Effector memory CD8-positive, alpha-beta T cell (primary cell): ENCODE results near the gene KL.
A peak's percentile ranks its signal among the peaks of the same experiment; 100 is the strongest.

Experiments used
- ATAC-seq: fragments of 150-1000 bp; cut with Tn5 transposase; replicated peaks from 2 replicates; pipeline ENCODE4 v1.10.0; 2021; ENCODE audit warnings: mild to moderate bottlenecking, moderate library complexity
- DNase-seq, 3 experiments: peaks; one replicate each; pipeline ENCODE4 v3.0.0; 2021
- H3K27ac Mint-ChIP-seq, 2 donors: one replicate each; pipeline ENCODE4 v1.8.0; 2022; ENCODE audit warnings: mild to moderate bottlenecking in 2 of 2, mixed read lengths in 2 of 2, moderate library complexity in 2 of 2
- H3K27me3 Mint-ChIP-seq, 2 donors: one replicate each; pipeline ENCODE4 v1.8.0; 2022; ENCODE audit warnings: mixed read lengths in 2 of 2
- H3K36me3 Mint-ChIP-seq: one replicate; pipeline ENCODE4 v1.8.0; 2022; ENCODE audit warnings: mild to moderate bottlenecking, moderate library complexity, mixed read lengths; ENCODE audit not compliant: insufficient read depth
- H3K4me1 Mint-ChIP-seq, 2 donors: one replicate each; pipeline ENCODE4 v1.8.0; 2022; ENCODE audit warnings: low read depth in 2 of 2, mixed read lengths in 2 of 2
- H3K4me3 Mint-ChIP-seq, 2 donors: one replicate each; pipeline ENCODE4 v1.8.0; 2022; ENCODE audit warnings: mild to moderate bottlenecking in 2 of 2, mixed read lengths in 2 of 2, moderate library complexity in 2 of 2
- H3K9me3 Mint-ChIP-seq, 2 donors: one replicate each; pipeline ENCODE4 v1.8.0; 2022; ENCODE audit warnings: mixed read lengths in 2 of 2
- total RNA-seq, 9 experiments: gene quantifications; one replicate each; lab custom pipeline; 2026; lab: John Stamatoyannopoulos, UW

KL gene
- total RNA-seq, result 0 to 0.45 (median 0.20) reads per million in 9 experiments

DNA sequence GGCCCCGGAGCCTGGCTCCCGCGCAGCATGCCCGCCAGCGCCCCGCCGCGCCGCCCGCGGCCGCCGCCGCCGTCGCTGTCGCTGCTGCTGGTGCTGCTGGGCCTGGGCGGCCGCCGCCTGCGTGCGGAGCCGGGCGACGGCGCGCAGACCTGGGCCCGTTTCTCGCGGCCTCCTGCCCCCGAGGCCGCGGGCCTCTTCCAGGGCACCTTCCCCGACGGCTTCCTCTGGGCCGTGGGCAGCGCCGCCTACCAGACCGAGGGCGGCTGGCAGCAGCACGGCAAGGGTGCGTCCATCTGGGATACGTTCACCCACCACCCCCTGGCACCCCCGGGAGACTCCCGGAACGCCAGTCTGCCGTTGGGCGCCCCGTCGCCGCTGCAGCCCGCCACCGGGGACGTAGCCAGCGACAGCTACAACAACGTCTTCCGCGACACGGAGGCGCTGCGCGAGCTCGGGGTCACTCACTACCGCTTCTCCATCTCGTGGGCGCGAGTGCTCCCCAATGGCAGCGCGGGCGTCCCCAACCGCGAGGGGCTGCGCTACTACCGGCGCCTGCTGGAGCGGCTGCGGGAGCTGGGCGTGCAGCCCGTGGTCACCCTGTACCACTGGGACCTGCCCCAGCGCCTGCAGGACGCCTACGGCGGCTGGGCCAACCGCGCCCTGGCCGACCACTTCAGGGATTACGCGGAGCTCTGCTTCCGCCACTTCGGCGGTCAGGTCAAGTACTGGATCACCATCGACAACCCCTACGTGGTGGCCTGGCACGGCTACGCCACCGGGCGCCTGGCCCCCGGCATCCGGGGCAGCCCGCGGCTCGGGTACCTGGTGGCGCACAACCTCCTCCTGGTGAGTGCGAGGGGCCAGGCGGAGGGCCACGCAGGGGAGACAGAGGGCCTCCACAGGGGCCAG, at the start of gene KL:
Gene KL (plus strand): TSS at position 10 of the 909 bp plus-strand sequence. CDS start 18 bp downstream, at position 28.
- Mint-ChIP-seq H3K4me3 (peak within 1 kb of the TSS; percentile 52 to 64), H3K9me3 (peaks cover 0 to 7% of the 10 kb centered on the region in 2 donors), H3K36me3 (no peaks in the 10 kb centered on the region), H3K27ac (no peak within 1 kb of the TSS), H3K4me1 (peaks cover 7 to 9% of the 10 kb centered on the region in 2 donors), H3K27me3 (peaks cover 60 to 86% of the 10 kb centered on the region in 2 donors)
- DNase-seq (peak in 1 of 3 experiments; percentile 2), ATAC-seq (peak; percentile 28)

GRCh38 chr13:32967584-32968182, 48.5 kb upstream of the KL start:
- Mint-ChIP-seq H3K4me1 (no peaks in the 10 kb centered on the region), H3K4me3 (no peak overlapping the region), H3K27ac (no peak overlapping the region), H3K36me3 (peaks cover 3% of the 10 kb centered on the region), H3K27me3 (peaks cover 0 to 10% of the 10 kb centered on the region in 2 donors), H3K9me3 (no peaks in the 10 kb centered on the region)
- ATAC-seq (no peak), DNase-seq (no peak)

DNA sequence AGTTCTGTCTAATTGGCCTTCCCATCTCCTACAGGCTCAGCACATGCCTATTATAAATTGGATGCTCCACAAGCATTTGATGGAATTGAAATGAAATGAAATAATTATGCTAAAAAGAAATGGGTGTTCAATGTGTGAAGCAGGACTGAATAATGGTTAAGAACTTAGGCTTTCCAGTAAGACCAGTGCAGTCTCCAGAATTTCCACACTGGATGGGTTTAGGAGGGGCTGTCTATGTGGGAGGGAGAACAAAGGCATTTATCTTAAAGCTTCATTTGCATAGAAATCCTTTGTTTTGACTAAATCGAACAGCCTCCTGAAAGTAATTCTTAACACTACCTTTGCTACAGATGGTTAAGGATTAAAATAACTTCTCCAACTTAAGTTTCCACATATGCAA, 47.9 kb upstream of the KL start:
- no peaks in the 10 kb centered on the region for H3K9me3 Mint-ChIP-seq
- H3K27ac Mint-ChIP-seq, result no peak overlapping the region
- DNase-seq, result no peak
- no peaks in the 10 kb centered on the region for H3K4me1 Mint-ChIP-seq
- peaks cover 0 to 10% of the 10 kb centered on the region in 2 donors for H3K27me3 Mint-ChIP-seq
- H3K4me3 Mint-ChIP-seq, result no peak overlapping the region
- ATAC-seq, result no peak
- H3K36me3 Mint-ChIP-seq, result peaks cover 3% of the 10 kb centered on the region

GRCh38 chr13:32968793-32969192, 47.4 kb upstream of the KL start:
- Mint-ChIP-seq H3K36me3 (peaks cover 3% of the 10 kb centered on the region), H3K4me1 (no peaks in the 10 kb centered on the region), H3K27me3 (peaks cover 0 to 10% of the 10 kb centered on the region in 2 donors), H3K4me3 (no peak overlapping the region), H3K27ac (no peak overlapping the region), H3K9me3 (no peaks in the 10 kb centered on the region)
- DNase-seq (no peak), ATAC-seq (no peak)

- no peak overlapping the region for H3K27ac Mint-ChIP-seq
- no peaks in the 10 kb centered on the region for H3K9me3 Mint-ChIP-seq
- peaks cover 0 to 10% of the 10 kb centered on the region in 2 donors for H3K27me3 Mint-ChIP-seq
- no peak for ATAC-seq
- no peaks in the 10 kb centered on the region for H3K4me1 Mint-ChIP-seq
- no peak overlapping the region for H3K4me3 Mint-ChIP-seq
- H3K36me3 Mint-ChIP-seq, result peaks cover 3% of the 10 kb centered on the region
- no peak for DNase-seq
Measured at GRCh38 chr13:32969516-32969941, 46.7 kb upstream of the KL start.

DNA sequence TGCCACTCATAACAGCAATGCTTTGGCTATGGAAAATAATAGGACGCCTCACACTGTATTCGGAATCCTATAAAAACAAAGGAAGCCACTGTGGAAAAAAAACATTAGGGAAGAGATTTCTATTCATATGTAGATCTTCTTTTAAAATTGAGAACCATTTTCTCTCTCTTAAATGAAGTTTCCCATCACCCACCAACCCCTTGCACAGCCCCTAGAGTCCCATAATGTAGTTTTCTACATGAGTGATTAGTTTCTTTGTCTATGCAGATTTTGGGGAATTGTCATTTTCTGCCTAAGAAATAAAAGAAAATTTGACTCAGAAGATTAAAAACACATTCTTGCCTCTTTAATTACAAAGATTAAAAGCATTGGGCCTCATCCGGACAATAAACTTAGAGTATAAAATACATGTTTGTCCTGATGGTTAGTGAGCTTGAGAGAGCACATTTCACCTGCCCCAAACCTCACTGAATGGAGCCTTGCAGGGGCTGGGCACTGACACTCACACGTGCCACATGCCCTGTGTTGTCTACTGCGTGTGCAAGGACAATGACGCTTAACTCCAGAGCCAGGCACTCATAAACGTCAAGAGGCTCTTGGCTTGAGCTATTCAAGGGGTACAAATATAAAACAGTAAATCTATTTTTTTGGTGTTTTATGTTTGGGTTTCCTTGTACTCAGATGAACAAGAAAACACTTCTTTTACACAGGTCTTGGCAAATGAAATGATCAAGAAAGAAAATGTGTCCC, 40.0 kb upstream of the KL start:
- DNase-seq (no peak), ATAC-seq (no peak)
- H3K4me1 Mint-ChIP-seq, result no peaks in the 10 kb centered on the region
- no peak overlapping the region for H3K4me3 Mint-ChIP-seq
- peaks cover 6 to 9% of the 10 kb centered on the region in 2 donors for H3K27me3 Mint-ChIP-seq
- H3K36me3 Mint-ChIP-seq, result peaks cover 1% of the 10 kb centered on the region
- no peak overlapping the region for H3K27ac Mint-ChIP-seq
- peaks cover 0 to 2% of the 10 kb centered on the region in 2 donors for H3K9me3 Mint-ChIP-seq

DNA sequence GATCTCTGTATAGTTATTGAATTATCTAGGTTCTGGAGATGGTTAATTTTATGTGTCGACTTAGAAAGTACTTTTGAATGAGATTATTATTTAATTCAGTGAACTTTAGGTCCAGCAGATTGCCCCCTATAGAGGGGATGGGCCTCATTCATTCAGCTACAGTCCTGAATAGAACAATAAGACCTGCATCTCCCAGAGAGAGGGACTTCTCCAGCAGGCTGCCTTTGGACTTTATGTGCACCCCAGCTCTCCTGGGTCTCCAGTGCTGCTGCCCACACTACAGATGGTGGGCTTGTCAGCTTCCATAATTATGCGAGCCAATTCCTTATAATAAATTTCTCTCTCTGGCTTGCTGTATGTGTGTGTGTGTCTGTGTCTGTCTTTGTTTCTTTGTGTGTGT, 39.3 kb upstream of the KL start:
- Mint-ChIP-seq H3K9me3 (peaks cover 0 to 2% of the 10 kb centered on the region in 2 donors), H3K27me3 (peaks cover 6 to 9% of the 10 kb centered on the region in 2 donors), H3K4me1 (no peaks in the 10 kb centered on the region), H3K4me3 (no peak overlapping the region), H3K36me3 (no peaks in the 10 kb centered on the region), H3K27ac (no peak overlapping the region)
- no peak for ATAC-seq
- no peak for DNase-seq

DNA sequence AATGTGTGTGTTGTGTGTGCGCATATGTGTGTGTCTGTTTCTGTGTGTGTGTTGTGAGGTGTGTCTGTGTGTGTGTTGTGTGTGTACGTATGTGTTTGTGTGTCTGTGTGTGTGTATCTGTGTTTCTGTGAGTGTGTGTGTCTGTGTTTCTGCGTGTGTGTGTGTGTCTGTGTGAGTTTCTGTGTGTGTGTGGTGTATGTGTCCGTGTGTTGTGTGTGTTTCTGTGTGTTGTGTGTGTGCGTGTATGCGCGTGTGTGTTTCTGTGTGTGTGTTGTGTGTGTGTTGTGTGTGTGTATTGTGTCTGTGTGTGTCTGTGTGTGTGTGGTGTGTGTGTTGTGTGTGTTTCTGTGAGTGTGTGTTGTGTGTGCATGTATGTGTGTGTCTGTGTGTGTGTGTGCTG, 38.9 kb upstream of the KL start:
- Mint-ChIP-seq H3K36me3 (no peaks in the 10 kb centered on the region), H3K4me3 (no peak overlapping the region), H3K4me1 (no peaks in the 10 kb centered on the region), H3K27ac (no peak overlapping the region), H3K27me3 (peaks cover 6 to 9% of the 10 kb centered on the region in 2 donors), H3K9me3 (peaks cover 0 to 2% of the 10 kb centered on the region in 2 donors)
- no peak for ATAC-seq
- DNase-seq, result no peak

- Mint-ChIP-seq H3K4me3 (no peak overlapping the region), H3K27me3 (peaks cover 6 to 9% of the 10 kb centered on the region in 2 donors), H3K9me3 (peaks cover 0 to 2% of the 10 kb centered on the region in 2 donors), H3K27ac (no peak overlapping the region), H3K4me1 (no peaks in the 10 kb centered on the region), H3K36me3 (no peaks in the 10 kb centered on the region)
- no peak for ATAC-seq
- no peak for DNase-seq
Measured at GRCh38 chr13:32978278-32978677, 37.9 kb upstream of the KL start.

DNA sequence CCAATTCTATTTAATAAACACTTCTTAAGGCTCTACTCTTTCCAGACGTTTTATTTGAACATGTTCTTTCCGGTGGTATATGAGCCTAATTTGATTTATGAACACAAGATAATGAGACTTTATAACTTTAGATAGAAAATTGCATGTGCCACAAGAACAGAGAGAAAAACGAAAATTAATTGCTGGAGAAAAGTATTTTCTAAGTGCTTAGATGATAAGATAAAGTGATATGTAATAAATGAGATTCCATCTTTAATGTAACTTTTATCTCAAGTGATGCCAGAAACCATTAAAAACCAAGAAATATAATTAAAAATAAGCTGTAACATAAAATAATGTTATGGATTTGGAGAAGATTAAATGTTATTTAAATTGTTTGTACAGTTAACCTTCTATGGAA, 33.2 kb upstream of the KL start:
- Mint-ChIP-seq H3K4me1 (no peaks in the 10 kb centered on the region), H3K27ac (no peak overlapping the region), H3K36me3 (no peaks in the 10 kb centered on the region), H3K4me3 (no peak overlapping the region), H3K27me3 (peaks cover 0 to 9% of the 10 kb centered on the region in 2 donors), H3K9me3 (peaks cover 0 to 4% of the 10 kb centered on the region in 2 donors)
- no peak for DNase-seq
- ATAC-seq, result no peak

GRCh38 chr13:32984857-32985626, 31.2 kb upstream of the KL start:
- Mint-ChIP-seq H3K4me3 (no peak overlapping the region), H3K27ac (no peak overlapping the region), H3K27me3 (no peaks in the 10 kb centered on the region), H3K36me3 (no peaks in the 10 kb centered on the region), H3K9me3 (peaks cover 0 to 4% of the 10 kb centered on the region in 2 donors), H3K4me1 (no peaks in the 10 kb centered on the region)
- DNase-seq, result no peak
- no peak for ATAC-seq

GRCh38 chr13:32986552-32986951, 29.7 kb upstream of the KL start:
- Mint-ChIP-seq H3K27ac (no peak overlapping the region), H3K36me3 (no peaks in the 10 kb centered on the region), H3K9me3 (peaks cover 0 to 4% of the 10 kb centered on the region in 2 donors), H3K27me3 (peaks cover 10 to 13% of the 10 kb centered on the region in 2 donors), H3K4me3 (no peak overlapping the region), H3K4me1 (no peaks in the 10 kb centered on the region)
- DNase-seq (no peak), ATAC-seq (no peak)

- no peak overlapping the region for H3K4me3 Mint-ChIP-seq
- DNase-seq (no peak), ATAC-seq (no peak)
- peaks cover 12 to 17% of the 10 kb centered on the region in 2 donors for H3K27me3 Mint-ChIP-seq
- no peaks in the 10 kb centered on the region for H3K4me1 Mint-ChIP-seq
- no peak overlapping the region for H3K27ac Mint-ChIP-seq
- no peaks in the 10 kb centered on the region for H3K36me3 Mint-ChIP-seq
- peaks cover 0 to 4% of the 10 kb centered on the region in 2 donors for H3K9me3 Mint-ChIP-seq
Measured at GRCh38 chr13:32987462-32987861, 28.8 kb upstream of the KL start.
